Nephron progenitor cell (in vitro differentiated cells): Measurements from ENCODE around the gene NBEAL1.

Experiments used
- DNase-seq: peaks from one replicate; pipeline ENCODE4 v3.0.0; 2021
- H3K27ac Mint-ChIP-seq: 2 replicates; pipeline ENCODE4 v1.8.0; 2021; ENCODE audit warnings: mild to moderate bottlenecking, moderate library complexity, mixed read lengths
- H3K27me3 Mint-ChIP-seq: 2 replicates; pipeline ENCODE4 v1.8.0; 2021; ENCODE audit warnings: mild to moderate bottlenecking, low read depth, mixed read lengths; ENCODE audit not compliant: poor library complexity
- H3K36me3 Mint-ChIP-seq: 2 replicates; pipeline ENCODE4 v1.8.0; 2021; ENCODE audit warnings: low read depth, mixed read lengths
- H3K4me1 Mint-ChIP-seq: 2 replicates; pipeline ENCODE4 v1.8.0; 2021; ENCODE audit warnings: mixed read lengths
- H3K4me3 Mint-ChIP-seq: 2 replicates; pipeline ENCODE4 v1.8.0; 2021; ENCODE audit warnings: mild to moderate bottlenecking, moderate library complexity, mixed read lengths
- H3K9me3 Mint-ChIP-seq: 2 replicates; pipeline ENCODE4 v1.8.0; 2021; ENCODE audit warnings: mild to moderate bottlenecking, moderate library complexity, mixed read lengths
- CTCF ChIP-seq: fragments of 200-600 bp; sonication (generic); IDR thresholded peaks from 2 replicates; pipeline ENCODE4 v1.5.0; 2021; ENCODE audit warnings: antibody characterized with exemption

Gene NBEAL1

GRCh38 chr2:203019142-203019541 is 4.5 kb downstream of the NBEAL1 start:
- H3K36me3 Mint-ChIP-seq, result peaks cover 6% of the 10 kb centered on the region
- no peaks in the 10 kb centered on the region for H3K27me3 Mint-ChIP-seq
- no peak overlapping the region for H3K27ac Mint-ChIP-seq
- TF ChIP-seq CTCF, result no peak
- no peak for DNase-seq
- peaks cover 41% of the 10 kb centered on the region for H3K4me1 Mint-ChIP-seq
- H3K4me3 Mint-ChIP-seq, result peak overlapping the region; percentile 77
- H3K9me3 Mint-ChIP-seq, result no peaks in the 10 kb centered on the region

GRCh38 chr2:203021991-203022390 is 7.3 kb downstream of the NBEAL1 start:
- H3K9me3 Mint-ChIP-seq, result no peaks in the 10 kb centered on the region
- H3K36me3 Mint-ChIP-seq, result peaks cover 6% of the 10 kb centered on the region
- no peak for TF ChIP-seq CTCF
- H3K4me3 Mint-ChIP-seq, result no peak overlapping the region
- H3K27me3 Mint-ChIP-seq, result no peaks in the 10 kb centered on the region
- no peak overlapping the region for H3K27ac Mint-ChIP-seq
- DNase-seq, result no peak
- H3K4me1 Mint-ChIP-seq, result peaks cover 26% of the 10 kb centered on the region

GRCh38 chr2:203022751-203023150 is 8.1 kb downstream of the NBEAL1 start:
- H3K36me3 Mint-ChIP-seq, result peaks cover 6% of the 10 kb centered on the region
- peaks cover 20% of the 10 kb centered on the region for H3K4me1 Mint-ChIP-seq
- H3K27me3 Mint-ChIP-seq, result no peaks in the 10 kb centered on the region
- no peak for DNase-seq
- H3K27ac Mint-ChIP-seq, result no peak overlapping the region
- H3K4me3 Mint-ChIP-seq, result no peak overlapping the region
- H3K9me3 Mint-ChIP-seq, result no peaks in the 10 kb centered on the region
- no peak for TF ChIP-seq CTCF

GRCh38 chr2:203025592-203025991 is 10.9 kb downstream of the NBEAL1 start:
- Mint-ChIP-seq H3K27me3 (no peaks in the 10 kb centered on the region), H3K27ac (peak overlapping the region; percentile 14), H3K4me1 (no peaks in the 10 kb centered on the region), H3K36me3 (peaks cover 6% of the 10 kb centered on the region), H3K9me3 (no peaks in the 10 kb centered on the region), H3K4me3 (no peak overlapping the region)
- no peak for TF ChIP-seq CTCF
- no peak for DNase-seq

- DNase-seq, result no peak
- no peak for TF ChIP-seq CTCF
Observed at GRCh38 chr2:203030545-203030944, 15.9 kb downstream of the NBEAL1 start.

GRCh38 chr2:203030991-203031390 is 16.3 kb downstream of the NBEAL1 start:
- H3K9me3 Mint-ChIP-seq, result peaks cover 11% of the 10 kb centered on the region
- H3K27ac Mint-ChIP-seq, result no peak overlapping the region
- H3K27me3 Mint-ChIP-seq, result no peaks in the 10 kb centered on the region
- no peak overlapping the region for H3K4me3 Mint-ChIP-seq
- TF ChIP-seq CTCF, result no peak
- H3K36me3 Mint-ChIP-seq, result peaks cover 10% of the 10 kb centered on the region
- no peak for DNase-seq
- no peaks in the 10 kb centered on the region for H3K4me1 Mint-ChIP-seq

More at GRCh38 chr2:203030545-203030944, 15.9 kb downstream of the NBEAL1 start:
- peaks cover 10% of the 10 kb centered on the region for H3K36me3 Mint-ChIP-seq
- H3K27me3 Mint-ChIP-seq, result no peaks in the 10 kb centered on the region
- H3K4me1 Mint-ChIP-seq, result no peaks in the 10 kb centered on the region
- peaks cover 11% of the 10 kb centered on the region for H3K9me3 Mint-ChIP-seq
- H3K27ac Mint-ChIP-seq, result no peak overlapping the region
- no peak overlapping the region for H3K4me3 Mint-ChIP-seq
